HepG2 (cell line): ENCODE data around the gene TMEM62. TPM values are rescaled to one million over a fixed set of nuclear protein-coding genes. Genes with fewer than 3 reads are reported as not detected.

ENCODE experiments used
- ATAC-seq: fragments of 200-7000 bp; cut with Tn5 transposase; 3 replicates; pipeline ENCODE4 v1.9.1; 2020; ENCODE audit warnings: mild to moderate bottlenecking, moderate library complexity
- BruUV-seq: library from RNA; stranded (reverse); fragments of 400-500 nt; replicated peaks from 2 replicates; lab custom pipeline; 2021; lab: Mats Ljungman, UMichigan
- CTCF ChIA-PET: fragments of 300-600 bp; formaldehyde crosslinking; extraction: SDS; loops from one replicate; lab custom pipeline; 2021; ENCODE audit warnings: low total read pairs, inconsistent platforms, low intra/inter-chr PET ratio; lab: Yijun Ruan, JAX
- POLR2A ChIA-PET: fragments of 350-600 bp; sonication (Branson Sonifier 250); formaldehyde crosslinking; loops from one replicate; lab custom pipeline; 2020; ENCODE audit warnings: antibody characterized with exemption, inconsistent platforms; lab: Yijun Ruan, JAX
- DNase-seq: peaks from one replicate; pipeline ENCODE4 v3.0.0-alpha.2; 2015; ENCODE audit warnings: low spot score
- FAIRE-seq: peaks from 3 replicates; lab custom pipeline; 2011; peaks lifted over from hg19 to GRCh38; lab: Jason Lieb, UNC
- H2AFZ ChIP-seq: one replicate; pipeline ENCODE4 v1.6.1; 2011; ENCODE audit warnings: low read length, inconsistent platforms
- H3K27ac ChIP-seq: fragments of 300-600 bp; 3 replicates; pipeline ENCODE4 v1.8.0; 2011; ENCODE audit warnings: mixed run types, mild to moderate bottlenecking, mixed read lengths, low read length, inconsistent platforms; ENCODE audit not compliant: insufficient read depth; ENCODE audit errors: extremely low read length
- H3K27me3 ChIP-seq, 2 experiments: fragments of 200-600 bp in 1 of 2; 2 replicates in 1 of 2; 3 replicates in 1 of 2; pipeline versions ENCODE4 v1.6.0 to v1.8.0; 2011; ENCODE audit warnings: low read length in 2 of 2, mild to moderate bottlenecking in 2 of 2, moderate library complexity in 2 of 2, inconsistent platforms in 1 of 2; ENCODE audit not compliant: insufficient read depth in 2 of 2, control insufficient read depth in 1 of 2
- H3K36me3 ChIP-seq, 2 experiments: fragments of 200-600 bp in 1 of 2; replicated peaks in 1 of 2; 2 replicates in 1 of 2; 3 replicates in 1 of 2; pipeline versions ENCODE4 v1.5.1 to v1.8.0; 2011; ENCODE audit warnings: low read length in 2 of 2, inconsistent platforms in 1 of 2; ENCODE audit not compliant: insufficient read depth in 2 of 2, control insufficient read depth in 1 of 2
- H3K4me1 ChIP-seq: 2 replicates; pipeline ENCODE4 v1.5.1; 2012; ENCODE audit warnings: low read length, inconsistent platforms; ENCODE audit not compliant: insufficient read depth
- H3K4me2 ChIP-seq: 2 replicates; pipeline ENCODE4 v1.6.0; 2011; ENCODE audit warnings: low read depth, low read length, inconsistent platforms
- H3K4me3 ChIP-seq, 3 experiments: fragments of 200-600 bp in 1 of 3; sonication (generic), shearing (Covaris generic) in 1 of 3; replicated peaks in 1 of 3; 2 replicates each; pipeline ENCODE4 v1.5.1; 2011 to 2016; ENCODE audit warnings: low read length in 3 of 3, inconsistent platforms in 2 of 3, low read depth in 2 of 3, mild to moderate bottlenecking in 2 of 3, control low read depth in 1 of 3, mixed read lengths in 1 of 3; ENCODE audit not compliant: insufficient read depth in 1 of 3
- H3K79me2 ChIP-seq: one replicate; pipeline ENCODE4 v1.6.1; 2011; ENCODE audit warnings: low read length, inconsistent platforms; ENCODE audit not compliant: insufficient read depth
- H3K9ac ChIP-seq: 2 replicates; pipeline ENCODE4 v1.6.0; 2011; ENCODE audit warnings: mild to moderate bottlenecking, low read depth, low read length, inconsistent platforms; ENCODE audit not compliant: insufficient read depth
- H3K9me3 ChIP-seq: 2 replicates; pipeline ENCODE4 v1.5.1; 2012; ENCODE audit warnings: mild to moderate bottlenecking, low read length
- H4K20me1 ChIP-seq: 2 replicates; pipeline ENCODE4 v1.6.0; 2011; ENCODE audit warnings: inconsistent platforms, mild to moderate bottlenecking, low read length, moderate library complexity; ENCODE audit not compliant: insufficient read depth
- EZH2 ChIP-seq: conservative IDR thresholded peaks from 2 replicates; pipeline ENCODE4 v1.6.1; 2012; ENCODE audit warnings: mild to moderate bottlenecking, low read depth, low read length, moderate library complexity
- HMGA1 ChIP-seq: sonication (generic); formaldehyde crosslinking; conservative IDR thresholded peaks from 2 replicates; pipeline ENCODE4 v1.4.0; 2020; ENCODE audit warnings: missing genetic modification reagents
- HNRNPL ChIP-seq: fragments of 200-400 bp; formaldehyde crosslinking; IDR thresholded peaks from 2 replicates; pipeline ENCODE4 v1.6.1; 2017; ENCODE audit warnings: mild to moderate bottlenecking, low read depth, low read length
- ZNF558 ChIP-seq: sonication (generic); formaldehyde crosslinking; IDR thresholded peaks from 2 replicates; pipeline ENCODE4 v1.9.0; 2022; ENCODE audit warnings: mild to moderate bottlenecking, missing genetic modification reagents, borderline replicate concordance
- WGBS: methylation state at CpG from one replicate; pipeline ENCODE4 v1.1.6; 2017; ENCODE audit warnings: low lambda C conversion rate; 5-methylcytosine and 5-hydroxymethylcytosine counted together
- in situ Hi-C: cut with HindIII; loops from 2 replicates; pipeline ENCODE4 v1.10.0; 2017; ENCODE audit warnings: low pct_unique_long_range_greater_than_20kb; ENCODE audit not compliant: extremely low pct_ligation_motif_present
- intact Hi-C: fragments of 100-400 bp; cut with micrococcal nuclease; formaldehyde crosslinking; loops from one replicate; pipeline ENCODE4 v1.10.0; 2022; ENCODE audit not compliant: unreplicated experiment
- polyA plus RNA-seq, 8 experiments: library from polyadenylated mRNA; depleted of rRNA in 3 of 8; stranded (reverse) in 7 of 8; unstranded in 1 of 8; fragments of >200 nt; fragmentation: Illumina TruSeq in 4 of 8; extraction: Trizol in 4 of 8; gene quantifications; 2 replicates each; pipeline versions ENCODE4 v1.2.1 to v1.2.3, GENCODE V29; 2011 to 2016; ENCODE audit warnings: low read depth in 4 of 8, missing spikeins in 1 of 8, mixed read lengths in 1 of 8; ENCODE audit not compliant: insufficient read depth in 1 of 8
- total RNA-seq, 5 experiments: library from RNA; depleted of rRNA; stranded (reverse); fragments of >200 nt; fragmentation: Illumina TruSeq; extraction: Trizol; gene quantifications; 2 replicates each; pipeline ENCODE4 v1.2.3, GENCODE V29; 2016; ENCODE audit warnings: low read depth in 1 of 5
- TF ChIP-seq, protein P1 (sequence below): sonication (generic); formaldehyde crosslinking; IDR thresholded peaks from 2 replicates; pipeline ENCODE4 v1.9.0; 2021; ENCODE audit warnings: missing genetic modification reagents, borderline replicate concordance
- TF ChIP-seq, protein P2 (sequence below): sonication (generic); formaldehyde crosslinking; conservative IDR thresholded peaks from 2 replicates; pipeline ENCODE4 v1.8.0; 2022; ENCODE audit warnings: mild to moderate bottlenecking, moderate library complexity, missing genetic modification reagents
- TF ChIP-seq, protein P3 (sequence below): IDR thresholded peaks from 2 replicates; pipeline ENCODE4 v1.6.1; 2016; ENCODE audit warnings: low read depth, control low read depth
- TF ChIP-seq, protein P4 (sequence below), 2 experiments: sonication (generic) in 1 of 2; formaldehyde crosslinking in 1 of 2; IDR thresholded peaks; 2 replicates each; pipeline versions ENCODE4 v1.4.0 to v1.6.1; 2016 to 2020; ENCODE audit warnings: borderline replicate concordance in 1 of 2, low read depth in 1 of 2, mild to moderate bottlenecking in 1 of 2, missing genetic modification reagents in 1 of 2

Gene TMEM62
- total and polyA plus RNA-seq, 2 of the 13 experiments (the other 11 are each of a cell fraction or from before 2014, with no cell fraction given), result 14.2 to 20.9 TPM

DNA sequence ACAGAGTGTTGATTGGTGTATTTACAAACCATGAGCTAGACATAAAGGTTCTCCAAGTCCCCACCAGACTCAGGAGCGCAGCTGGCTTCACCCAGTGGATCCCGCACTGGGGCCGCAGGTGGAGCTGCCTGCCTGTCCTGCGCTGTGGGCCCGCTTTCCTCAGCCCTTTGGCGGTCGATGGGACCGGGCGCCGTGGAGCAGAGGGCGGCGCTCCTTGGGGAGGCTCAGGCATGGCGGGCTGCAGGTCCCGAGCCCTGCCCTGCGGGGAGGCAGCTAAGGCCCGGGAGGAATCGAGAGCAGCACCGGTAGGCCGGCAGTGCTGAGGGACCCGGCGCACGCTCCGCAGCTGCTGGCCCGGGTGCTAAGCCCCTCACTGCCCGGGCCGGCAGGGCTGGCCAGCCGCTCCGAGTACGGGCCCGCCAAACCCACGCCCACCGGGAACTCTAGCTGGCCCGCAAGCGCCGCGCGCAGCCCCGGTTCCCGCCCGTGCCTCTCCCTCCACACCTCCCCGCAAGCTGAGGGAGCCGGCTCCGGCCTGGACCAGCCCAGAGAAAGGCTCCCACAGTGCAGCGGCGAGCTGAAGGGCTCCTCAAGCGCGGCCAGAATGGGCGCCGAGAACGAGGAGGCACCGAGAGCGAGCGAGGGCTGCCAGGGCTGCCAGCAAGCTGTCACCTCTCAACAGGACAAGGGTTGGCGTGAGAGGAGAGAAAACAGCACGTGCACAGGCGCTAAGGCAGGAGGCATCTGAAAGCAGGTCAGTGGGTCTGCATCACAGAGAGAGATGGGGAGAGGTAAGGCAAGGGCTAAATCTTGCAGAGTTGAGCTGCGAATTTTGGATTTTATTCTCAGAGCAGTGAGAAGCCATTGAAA lies 93.3 kb downstream of the TMEM62 start:
- FAIRE-seq (no peak), ATAC-seq (no peak), DNase-seq (no peak)
- Histone ChIP-seq H3K9me3 (no peaks in the 10 kb centered on the region), H3K4me2 (no peak overlapping the region), H3K9ac (no peak overlapping the region), H3K79me2 (no peaks in the 10 kb centered on the region), H3K4me1 (0 out of 2 replicates have a peak, but pooled peaks cover 6% of the 10 kb centered on the region), H2AFZ (no peak overlapping the region), H3K27me3 (peaks cover 0 to 14% of the 10 kb centered on the region in 2 experiments; a peak in 3 of 5 replicates), H3K4me3 (no peak overlapping the region), H4K20me1 (no peaks in the 10 kb centered on the region), H3K27ac (no peak overlapping the region), H3K36me3 (no peaks in the 10 kb centered on the region)
- ChIA-PET POLR2A (no interaction called here), CTCF (interaction anchor here (2.7 kb wide), 1 partner anchor 58 kb away, joined by 45 read pairs; no protein-coding TSS in a partner anchor)
- no TSS peak for BruUV-seq
- in situ Hi-C loops, result no loop called here
- 76% methylated on average over 18 of the region's 57 CpGs for WGBS
- intact Hi-C loops, result no loop called here
- TF ChIP-seq EZH2 (no peak), HMGA1 (CRISPR knock-in tag) (no peak), ZNF558 (CRISPR knock-in tag) (no peak), HNRNPL (no peak)
- TF ChIP-seq, protein P1, sequence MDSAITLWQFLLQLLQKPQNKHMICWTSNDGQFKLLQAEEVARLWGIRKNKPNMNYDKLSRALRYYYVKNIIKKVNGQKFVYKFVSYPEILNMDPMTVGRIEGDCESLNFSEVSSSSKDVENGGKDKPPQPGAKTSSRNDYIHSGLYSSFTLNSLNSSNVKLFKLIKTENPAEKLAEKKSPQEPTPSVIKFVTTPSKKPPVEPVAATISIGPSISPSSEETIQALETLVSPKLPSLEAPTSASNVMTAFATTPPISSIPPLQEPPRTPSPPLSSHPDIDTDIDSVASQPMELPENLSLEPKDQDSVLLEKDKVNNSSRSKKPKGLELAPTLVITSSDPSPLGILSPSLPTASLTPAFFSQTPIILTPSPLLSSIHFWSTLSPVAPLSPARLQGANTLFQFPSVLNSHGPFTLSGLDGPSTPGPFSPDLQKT (CRISPR knock-in tag), result no peak
- TF ChIP-seq, protein P2, sequence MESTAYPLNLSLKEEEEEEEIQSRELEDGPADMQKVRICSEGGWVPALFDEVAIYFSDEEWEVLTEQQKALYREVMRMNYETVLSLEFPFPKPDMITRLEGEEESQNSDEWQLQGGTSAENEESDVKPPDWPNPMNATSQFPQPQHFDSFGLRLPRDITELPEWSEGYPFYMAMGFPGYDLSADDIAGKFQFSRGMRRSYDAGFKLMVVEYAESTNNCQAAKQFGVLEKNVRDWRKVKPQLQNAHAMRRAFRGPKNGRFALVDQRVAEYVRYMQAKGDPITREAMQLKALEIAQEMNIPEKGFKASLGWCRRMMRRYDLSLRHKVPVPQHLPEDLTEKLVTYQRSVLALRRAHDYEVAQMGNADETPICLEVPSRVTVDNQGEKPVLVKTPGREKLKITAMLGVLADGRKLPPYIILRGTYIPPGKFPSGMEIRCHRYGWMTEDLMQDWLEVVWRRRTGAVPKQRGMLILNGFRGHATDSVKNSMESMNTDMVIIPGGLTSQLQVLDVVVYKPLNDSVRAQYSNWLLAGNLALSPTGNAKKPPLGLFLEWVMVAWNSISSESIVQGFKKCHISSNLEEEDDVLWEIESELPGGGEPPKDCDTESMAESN (CRISPR knock-in tag), result no peak
- TF ChIP-seq, protein P3, sequence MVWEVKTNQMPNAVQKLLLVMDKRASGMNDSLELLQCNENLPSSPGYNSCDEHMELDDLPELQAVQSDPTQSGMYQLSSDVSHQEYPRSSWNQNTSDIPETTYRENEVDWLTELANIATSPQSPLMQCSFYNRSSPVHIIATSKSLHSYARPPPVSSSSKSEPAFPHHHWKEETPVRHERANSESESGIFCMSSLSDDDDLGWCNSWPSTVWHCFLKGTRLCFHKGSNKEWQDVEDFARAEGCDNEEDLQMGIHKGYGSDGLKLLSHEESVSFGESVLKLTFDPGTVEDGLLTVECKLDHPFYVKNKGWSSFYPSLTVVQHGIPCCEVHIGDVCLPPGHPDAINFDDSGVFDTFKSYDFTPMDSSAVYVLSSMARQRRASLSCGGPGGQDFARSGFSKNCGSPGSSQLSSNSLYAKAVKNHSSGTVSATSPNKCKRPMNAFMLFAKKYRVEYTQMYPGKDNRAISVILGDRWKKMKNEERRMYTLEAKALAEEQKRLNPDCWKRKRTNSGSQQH (CRISPR knock-in tag), result no peak
- TF ChIP-seq, protein P4, sequence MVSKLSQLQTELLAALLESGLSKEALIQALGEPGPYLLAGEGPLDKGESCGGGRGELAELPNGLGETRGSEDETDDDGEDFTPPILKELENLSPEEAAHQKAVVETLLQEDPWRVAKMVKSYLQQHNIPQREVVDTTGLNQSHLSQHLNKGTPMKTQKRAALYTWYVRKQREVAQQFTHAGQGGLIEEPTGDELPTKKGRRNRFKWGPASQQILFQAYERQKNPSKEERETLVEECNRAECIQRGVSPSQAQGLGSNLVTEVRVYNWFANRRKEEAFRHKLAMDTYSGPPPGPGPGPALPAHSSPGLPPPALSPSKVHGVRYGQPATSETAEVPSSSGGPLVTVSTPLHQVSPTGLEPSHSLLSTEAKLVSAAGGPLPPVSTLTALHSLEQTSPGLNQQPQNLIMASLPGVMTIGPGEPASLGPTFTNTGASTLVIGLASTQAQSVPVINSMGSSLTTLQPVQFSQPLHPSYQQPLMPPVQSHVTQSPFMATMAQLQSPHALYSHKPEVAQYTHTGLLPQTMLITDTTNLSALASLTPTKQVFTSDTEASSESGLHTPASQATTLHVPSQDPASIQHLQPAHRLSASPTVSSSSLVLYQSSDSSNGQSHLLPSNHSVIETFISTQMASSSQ (IDR thresholded peaks at IDR 0.05; ENCODE audit: low read depth), result no peak
- TF ChIP-seq, protein P4 (CRISPR knock-in tag; IDR thresholded peaks at IDR 0.05; ENCODE audit: borderline replicate concordance), result no peak
